Fibroblast of mammary gland (primary cell): ENCODE measurements around the gene LAP3.

Experiments
- DNase-seq: peaks from one replicate; pipeline ENCODE4 v3.0.0-alpha.2; 2010; ENCODE audit warnings: low read depth
- H3K4me3 ChIP-seq: 2 replicates; pipeline ENCODE4 v1.5.1; 2011; ENCODE audit warnings: low read depth, mild to moderate bottlenecking, low read length, moderate library complexity; ENCODE audit not compliant: control insufficient read depth
- TF ChIP-seq, protein P1 (sequence below): conservative IDR thresholded peaks from 2 replicates; pipeline ENCODE4 v1.5.1; 2011; ENCODE audit warnings: low read depth, low read length, inconsistent platforms; ENCODE audit not compliant: control insufficient read depth, insufficient read depth

LAP3 gene

GRCh38 chr4:17639136-17639535, 62.1 kb downstream of the LAP3 start:
- no peak overlapping the region for H3K4me3 ChIP-seq
- TF ChIP-seq, protein P1, sequence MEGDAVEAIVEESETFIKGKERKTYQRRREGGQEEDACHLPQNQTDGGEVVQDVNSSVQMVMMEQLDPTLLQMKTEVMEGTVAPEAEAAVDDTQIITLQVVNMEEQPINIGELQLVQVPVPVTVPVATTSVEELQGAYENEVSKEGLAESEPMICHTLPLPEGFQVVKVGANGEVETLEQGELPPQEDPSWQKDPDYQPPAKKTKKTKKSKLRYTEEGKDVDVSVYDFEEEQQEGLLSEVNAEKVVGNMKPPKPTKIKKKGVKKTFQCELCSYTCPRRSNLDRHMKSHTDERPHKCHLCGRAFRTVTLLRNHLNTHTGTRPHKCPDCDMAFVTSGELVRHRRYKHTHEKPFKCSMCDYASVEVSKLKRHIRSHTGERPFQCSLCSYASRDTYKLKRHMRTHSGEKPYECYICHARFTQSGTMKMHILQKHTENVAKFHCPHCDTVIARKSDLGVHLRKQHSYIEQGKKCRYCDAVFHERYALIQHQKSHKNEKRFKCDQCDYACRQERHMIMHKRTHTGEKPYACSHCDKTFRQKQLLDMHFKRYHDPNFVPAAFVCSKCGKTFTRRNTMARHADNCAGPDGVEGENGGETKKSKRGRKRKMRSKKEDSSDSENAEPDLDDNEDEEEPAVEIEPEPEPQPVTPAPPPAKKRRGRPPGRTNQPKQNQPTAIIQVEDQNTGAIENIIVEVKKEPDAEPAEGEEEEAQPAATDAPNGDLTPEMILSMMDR, result no peak
- no peak for DNase-seq

GRCh38 chr4:17642398-17642783, 65.4 kb downstream of the LAP3 start:
- DNase-seq, result no peak
- H3K4me3 ChIP-seq, result no peak overlapping the region
- TF ChIP-seq, protein P1, result no peak

DNA sequence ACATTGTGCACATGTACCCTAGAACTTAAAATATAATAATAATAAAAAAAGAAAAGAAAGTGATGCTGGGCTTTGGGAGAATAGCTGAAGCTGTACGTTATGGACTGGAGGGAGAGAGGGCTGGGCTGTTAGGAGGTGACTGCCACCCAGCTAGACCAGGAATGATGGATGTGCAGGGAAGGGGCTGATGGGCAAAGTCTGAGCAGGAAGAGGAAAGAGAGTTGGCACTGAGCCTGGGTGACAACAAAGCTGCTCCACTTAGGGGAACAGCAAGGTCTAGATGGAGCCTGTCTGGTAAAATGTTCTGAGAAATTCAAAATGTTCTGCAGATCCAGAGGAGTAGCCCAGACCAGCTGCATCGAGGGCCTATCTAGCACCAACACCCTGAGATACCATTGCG, 69.7 kb downstream of the LAP3 start:
- no peak for DNase-seq
- no peak overlapping the region for H3K4me3 ChIP-seq
- TF ChIP-seq, protein P1, result no peak

DNA sequence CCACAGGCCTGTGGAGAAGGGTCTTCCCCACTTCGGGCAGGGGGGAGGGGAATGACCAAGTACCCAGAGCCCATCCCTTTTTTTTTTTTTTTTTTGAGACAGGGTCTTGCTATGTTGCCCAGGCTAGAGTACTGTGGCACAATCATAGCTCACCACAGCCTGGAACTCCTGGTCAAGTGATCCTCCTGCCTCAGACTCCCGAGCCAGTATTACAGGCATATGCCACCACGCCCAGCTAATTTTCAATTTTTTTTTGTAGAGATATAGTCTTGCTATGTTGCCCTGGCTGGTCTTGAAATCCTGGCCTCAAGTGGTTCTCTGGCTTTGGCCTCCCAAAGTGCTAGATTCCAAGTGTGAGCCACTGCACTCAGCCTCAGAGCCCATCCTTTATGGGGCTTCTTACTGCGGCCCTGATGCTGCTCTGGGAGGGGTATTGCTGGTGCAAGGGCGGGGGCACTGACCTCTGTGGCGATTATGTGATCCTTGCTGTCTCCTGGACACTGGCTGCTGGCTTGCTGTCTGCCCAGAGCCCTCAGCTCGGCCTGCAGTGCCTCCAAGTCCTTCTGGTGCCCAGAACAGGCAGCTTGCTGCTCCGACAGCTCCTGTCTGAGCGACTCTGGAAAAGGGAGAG, 70.3 kb downstream of the LAP3 start:
- TF ChIP-seq, protein P1, result no peak
- DNase-seq, result no peak
- H3K4me3 ChIP-seq, result no peak overlapping the region

DNA sequence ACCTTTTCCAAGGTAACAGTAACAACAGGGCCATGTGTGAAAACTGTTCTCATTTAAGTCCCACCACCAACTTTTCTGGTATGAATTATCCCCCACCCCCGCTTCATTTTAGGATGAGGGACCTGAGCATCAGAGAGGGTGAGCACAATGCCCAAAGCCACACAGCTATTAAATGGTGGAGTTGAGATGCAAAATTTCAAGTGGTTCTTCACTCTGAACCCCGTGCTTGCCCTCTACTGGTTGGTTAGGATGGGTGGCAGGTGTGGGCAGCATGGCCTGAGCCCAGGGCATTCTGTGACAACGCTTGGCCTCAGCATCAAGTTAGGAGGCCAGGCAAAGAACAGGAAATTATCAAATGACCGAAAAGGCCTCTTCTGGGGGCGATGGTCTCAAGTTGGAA, 70.9 kb downstream of the LAP3 start:
- no peak for DNase-seq
- TF ChIP-seq, protein P1, result peak; percentile 4
- no peak overlapping the region for H3K4me3 ChIP-seq

DNA sequence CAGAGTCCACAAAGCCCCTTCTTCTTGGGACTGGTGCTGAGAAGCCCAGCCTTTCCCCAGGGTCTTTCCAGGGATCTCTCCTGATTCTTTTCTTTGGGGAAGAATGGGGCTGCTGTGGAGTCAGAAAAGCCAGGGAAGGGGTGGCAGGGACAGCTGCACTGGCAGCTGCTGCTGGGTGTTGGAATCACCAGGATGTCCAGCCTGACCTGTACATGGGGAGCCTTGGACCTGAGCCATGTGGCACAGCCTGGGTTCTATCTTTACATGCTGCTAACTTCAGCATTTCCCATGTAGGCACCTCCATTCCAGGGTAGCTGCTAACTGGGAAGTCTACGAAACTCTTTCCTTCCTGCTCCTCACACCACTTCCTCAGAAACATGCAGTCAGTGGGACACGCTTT, 73.4 kb downstream of the LAP3 start:
- DNase-seq, result no peak
- TF ChIP-seq, protein P1, result no peak
- H3K4me3 ChIP-seq, result no peak overlapping the region

GRCh38 chr4:17654701-17655100, 77.7 kb downstream of the LAP3 start:
- TF ChIP-seq, protein P1, result no peak
- no peak overlapping the region for H3K4me3 ChIP-seq
- no peak for DNase-seq
